ENCODE measurements around the gene OSTF1.

OSTF1 gene

GRCh38 chr9:75092766-75093165 lies 4.5 kb downstream of the OSTF1 start:
- no peaks in the 10 kb centered on the region for H3K9me3 Mint-ChIP-seq
- CTCF ChIA-PET, result interaction anchor here (0.6 to 0.8 kb wide), 3 partner anchors 20 to 1824 kb away, joined by 3 to 4 read pairs (median 3); no protein-coding TSS in a partner anchor
- no peaks in the 10 kb centered on the region for H3K27me3 Mint-ChIP-seq
- H3K36me3 Mint-ChIP-seq, result peaks cover 35% of the 10 kb centered on the region
- peaks cover 54% of the 10 kb centered on the region for H3K4me1 Mint-ChIP-seq
- DNase-seq, result no peak
- H3K27ac Mint-ChIP-seq, result no peak overlapping the region
- H3K4me3 Mint-ChIP-seq, result no peak overlapping the region

- H3K4me1 Mint-ChIP-seq, result peaks cover 36% of the 10 kb centered on the region
- H3K36me3 Mint-ChIP-seq, result peaks cover 37% of the 10 kb centered on the region
- no peak overlapping the region for H3K27ac Mint-ChIP-seq
- no peaks in the 10 kb centered on the region for H3K9me3 Mint-ChIP-seq
- CTCF ChIA-PET, result no interaction called here
- no peak overlapping the region for H3K4me3 Mint-ChIP-seq
- no peak for DNase-seq
- H3K27me3 Mint-ChIP-seq, result no peaks in the 10 kb centered on the region
Measured at GRCh38 chr9:75096796-75097195, 8.5 kb downstream of the OSTF1 start.

GRCh38 chr9:75101004-75101588 lies 12.8 kb downstream of the OSTF1 start:
- CTCF ChIA-PET, result interaction anchor here (1.3 kb wide), 1 partner anchor 21 kb away, joined by 3 read pairs; no protein-coding TSS in a partner anchor
- Mint-ChIP-seq H3K27me3 (no peaks in the 10 kb centered on the region), H3K4me1 (peaks cover 29% of the 10 kb centered on the region)

GRCh38 chr9:75102177-75102790 lies 14.0 kb downstream of the OSTF1 start:
- Mint-ChIP-seq H3K27ac (no peak overlapping the region), H3K27me3 (no peaks in the 10 kb centered on the region), H3K4me3 (no peak overlapping the region), H3K9me3 (no peaks in the 10 kb centered on the region), H3K36me3 (peaks cover 34% of the 10 kb centered on the region), H3K4me1 (peaks cover 27% of the 10 kb centered on the region)
- DNase-seq, result no peak
- CTCF ChIA-PET, result no interaction called here

More at GRCh38 chr9:75101004-75101588, 12.8 kb downstream of the OSTF1 start:
- H3K36me3 Mint-ChIP-seq, result peaks cover 37% of the 10 kb centered on the region
- no peak overlapping the region for H3K27ac Mint-ChIP-seq
- no peak for DNase-seq
- no peaks in the 10 kb centered on the region for H3K9me3 Mint-ChIP-seq
- H3K4me3 Mint-ChIP-seq, result no peak overlapping the region

- Mint-ChIP-seq H3K27ac (no peak overlapping the region), H3K36me3 (peaks cover 33% of the 10 kb centered on the region)
- CTCF ChIA-PET, result no interaction called here
Measured at GRCh38 chr9:75104607-75105006, 16.3 kb downstream of the OSTF1 start.

GRCh38 chr9:75105019-75105540 lies 16.8 kb downstream of the OSTF1 start:
- Mint-ChIP-seq H3K4me3 (no peak overlapping the region), H3K4me1 (peaks cover 31% of the 10 kb centered on the region), H3K9me3 (no peaks in the 10 kb centered on the region), H3K27ac (no peak overlapping the region), H3K36me3 (peaks cover 30% of the 10 kb centered on the region), H3K27me3 (no peaks in the 10 kb centered on the region)
- CTCF ChIA-PET, result no interaction called here
- no peak for DNase-seq

More at GRCh38 chr9:75104607-75105006, 16.3 kb downstream of the OSTF1 start:
- H3K9me3 Mint-ChIP-seq, result no peaks in the 10 kb centered on the region
- peaks cover 31% of the 10 kb centered on the region for H3K4me1 Mint-ChIP-seq
- DNase-seq, result no peak
- no peaks in the 10 kb centered on the region for H3K27me3 Mint-ChIP-seq
- no peak overlapping the region for H3K4me3 Mint-ChIP-seq

GRCh38 chr9:75105841-75106240 lies 17.5 kb downstream of the OSTF1 start:
- Mint-ChIP-seq H3K4me1 (peaks cover 30% of the 10 kb centered on the region), H3K36me3 (peaks cover 32% of the 10 kb centered on the region), H3K4me3 (no peak overlapping the region), H3K27me3 (no peaks in the 10 kb centered on the region), H3K27ac (no peak overlapping the region), H3K9me3 (no peaks in the 10 kb centered on the region)
- DNase-seq, result no peak
- CTCF ChIA-PET, result no interaction called here

- CTCF ChIA-PET, result interaction anchor here (0.7 kb wide), 1 partner anchor 23 kb away, joined by 3 read pairs; no protein-coding TSS in a partner anchor
- Mint-ChIP-seq H3K4me1 (peaks cover 30% of the 10 kb centered on the region), H3K27me3 (no peaks in the 10 kb centered on the region), H3K27ac (no peak overlapping the region), H3K36me3 (peaks cover 27% of the 10 kb centered on the region), H3K4me3 (no peak overlapping the region), H3K9me3 (no peaks in the 10 kb centered on the region)
- DNase-seq, result no peak
Measured at GRCh38 chr9:75106857-75107256, 18.5 kb downstream of the OSTF1 start.

GRCh38 chr9:75108571-75108970 lies 20.3 kb downstream of the OSTF1 start:
- Mint-ChIP-seq H3K27me3 (no peaks in the 10 kb centered on the region), H3K4me3 (no peak overlapping the region), H3K36me3 (peaks cover 29% of the 10 kb centered on the region), H3K27ac (no peak overlapping the region), H3K9me3 (no peaks in the 10 kb centered on the region), H3K4me1 (peaks cover 34% of the 10 kb centered on the region)
- DNase-seq, result no peak
- CTCF ChIA-PET, result no interaction called here

- H3K27me3 Mint-ChIP-seq, result no peaks in the 10 kb centered on the region
- CTCF ChIA-PET, result no interaction called here
- H3K27ac Mint-ChIP-seq, result no peak overlapping the region
Measured at GRCh38 chr9:75109210-75109839, 21.0 kb downstream of the OSTF1 start.

GRCh38 chr9:75111019-75111622 lies 22.8 kb downstream of the OSTF1 start:
- H3K9me3 Mint-ChIP-seq, result no peaks in the 10 kb centered on the region
- no peaks in the 10 kb centered on the region for H3K27me3 Mint-ChIP-seq
- no peak overlapping the region for H3K27ac Mint-ChIP-seq
- peaks cover 23% of the 10 kb centered on the region for H3K4me1 Mint-ChIP-seq
- H3K36me3 Mint-ChIP-seq, result peaks cover 26% of the 10 kb centered on the region
- CTCF ChIA-PET, result no interaction called here
- H3K4me3 Mint-ChIP-seq, result no peak overlapping the region
- no peak for DNase-seq

More at GRCh38 chr9:75109210-75109839, 21.0 kb downstream of the OSTF1 start:
- Mint-ChIP-seq H3K4me3 (no peak overlapping the region), H3K9me3 (no peaks in the 10 kb centered on the region), H3K4me1 (peaks cover 39% of the 10 kb centered on the region), H3K36me3 (peaks cover 33% of the 10 kb centered on the region)
- DNase-seq, result no peak

- no peak for DNase-seq
- CTCF ChIA-PET, result no interaction called here
- Mint-ChIP-seq H3K4me3 (no peak overlapping the region), H3K9me3 (no peaks in the 10 kb centered on the region), H3K27ac (no peak overlapping the region), H3K36me3 (peaks cover 32% of the 10 kb centered on the region), H3K27me3 (no peaks in the 10 kb centered on the region), H3K4me1 (peaks cover 24% of the 10 kb centered on the region)
Measured at GRCh38 chr9:75112789-75113188, 24.5 kb downstream of the OSTF1 start.

GRCh38 chr9:75116306-75116705 lies 28.0 kb downstream of the OSTF1 start:
- DNase-seq, result no peak
- H3K4me1 Mint-ChIP-seq, result peaks cover 15% of the 10 kb centered on the region
- H3K27ac Mint-ChIP-seq, result no peak overlapping the region
- CTCF ChIA-PET, result interaction anchor here (0.5 to 0.7 kb wide), 2 partner anchors 34 to 85 kb away, joined by 3 read pairs; no protein-coding TSS in a partner anchor
- H3K36me3 Mint-ChIP-seq, result peaks cover 50% of the 10 kb centered on the region
- no peak overlapping the region for H3K4me3 Mint-ChIP-seq
- no peaks in the 10 kb centered on the region for H3K27me3 Mint-ChIP-seq
- peaks cover 4% of the 10 kb centered on the region for H3K9me3 Mint-ChIP-seq

GRCh38 chr9:75117564-75117963 lies 29.2 kb downstream of the OSTF1 start:
- Mint-ChIP-seq H3K27ac (no peak overlapping the region), H3K36me3 (peaks cover 56% of the 10 kb centered on the region), H3K4me3 (no peak overlapping the region), H3K9me3 (peaks cover 4% of the 10 kb centered on the region), H3K27me3 (no peaks in the 10 kb centered on the region), H3K4me1 (peaks cover 13% of the 10 kb centered on the region)
- CTCF ChIA-PET, result interaction anchor here (1.5 kb wide), 1 partner anchor 68 kb away, joined by 4 read pairs; no protein-coding TSS in a partner anchor
- DNase-seq, result no peak

All from activated naive CD4-positive, alpha-beta T cell treated with anti-CD3 and anti-CD28 coated beads, Interleukin-2, amount 10 ng/mL, durations not matched to agents 7 days and 5 days (primary cell).